Bronchus fibroblast of lung (primary cell): ENCODE data around the gene BCL3. TPM values are rescaled to one million over a fixed set of nuclear protein-coding genes. Genes with fewer than 3 reads are reported as not detected.

Source experiments
- total RNA-seq: library from RNA; depleted of rRNA; stranded (reverse); fragments of >200 nt; gene quantifications from 2 replicates; pipeline ENCODE4 v1.2.3, GENCODE V29; 2015

The BCL3 gene
- 35.6 and 48.8 TPM in 2 replicates for total RNA-seq

GRCh38 chr19:44748426-44749254 lies at the start of gene BCL3:
Gene BCL3, plus strand, starts transcription at chr19:44748708. Its CDS starts 83 bp downstream, at chr19:44748791.

GRCh38 chr19:44777715-44778347 lies 29.3 kb downstream of the BCL3 start, which contains the start of gene CBLC:
Gene CBLC, plus strand, starts transcription at chr19:44777890. Its CDS starts 42 bp downstream, at chr19:44777932.

GRCh38 chr19:44808463-44809371 lies 60.2 kb downstream of the BCL3 start, which contains the start of gene BCAM:
Gene BCAM, plus strand, starts transcription at chr19:44809103. Its CDS starts 22 bp downstream, at chr19:44809125.

Other genes starting within 250 kb of the BCL3 start
- 6.6 and 7.7 TPM in 2 replicates for gene ZNF180, start 248.2 kb upstream of the BCL3 start, total RNA-seq
- gene CEACAM20, start 219.0 kb upstream of the BCL3 start, total RNA-seq = not detected in 2 replicates
- not detected in 2 replicates for gene IGSF23, start 135.1 kb upstream of the BCL3 start, total RNA-seq
- gene PVR, start 104.8 kb upstream of the BCL3 start, total RNA-seq = 95.4 and 101 TPM in 2 replicates
- gene CEACAM19, start 77.2 kb upstream of the BCL3 start, total RNA-seq = 2.7 and 3.3 TPM in 2 replicates
- not detected in 2 replicates for gene CEACAM16, start 49.6 kb upstream of the BCL3 start, total RNA-seq
- gene CBLC, start 29.2 kb downstream of the BCL3 start, total RNA-seq = 0.50 and 1.9 TPM in 2 replicates
- gene BCAM, start 60.4 kb downstream of the BCL3 start, total RNA-seq = 17.1 and 18.3 TPM in 2 replicates
- 117 TPM in 2 replicates for gene NECTIN2, start 97.6 kb downstream of the BCL3 start, total RNA-seq
- gene TOMM40, start 142.5 kb downstream of the BCL3 start, total RNA-seq = 82.2 and 93.8 TPM in 2 replicates
- gene APOE, start 157.1 kb downstream of the BCL3 start, total RNA-seq = 21.0 and 25.3 TPM in 2 replicates
- 15.8 and 15.9 TPM in 2 replicates for gene APOC1, start 165.9 kb downstream of the BCL3 start, total RNA-seq
- not detected in 2 replicates for gene APOC4, start 193.5 kb downstream of the BCL3 start, total RNA-seq
- gene APOC2, start 197.3 kb downstream of the BCL3 start, total RNA-seq = not detected in 2 replicates
- 53.2 and 62.5 TPM in 2 replicates for gene CLPTM1, start 206.7 kb downstream of the BCL3 start, total RNA-seq